Ascending aorta (tissue), 2 donors: ENCODE measurements around the gene ELANE. TPM values are rescaled to one million over a fixed set of nuclear protein-coding genes. Genes with fewer than 3 reads are reported as not detected.

ENCODE experiments used
- DNase-seq, 2 donors: peaks; one replicate each; pipeline ENCODE4 v3.0.0-alpha.2; 2019; ENCODE audit warnings: low spot score in 2 of 2
- H3K27ac ChIP-seq, 2 donors: fragments of 200-600 bp; sonication (generic); one replicate each; pipeline ENCODE4 v1.5.1; 2016 to 2017; ENCODE audit warnings: mild to moderate bottlenecking in 1 of 2
- H3K27me3 ChIP-seq: fragments of 200-600 bp; sonication (generic); one replicate; pipeline ENCODE4 v1.5.1; 2017
- H3K36me3 ChIP-seq, 2 donors: fragments of 200-600 bp; sonication (generic); one replicate each; pipeline ENCODE4 v1.5.1; 2016
- H3K4me1 ChIP-seq, 2 donors: fragments of 200-600 bp; sonication (generic); one replicate each; pipeline ENCODE4 v1.5.1; 2016 to 2017; ENCODE audit warnings: mild to moderate bottlenecking in 1 of 2
- H3K4me3 ChIP-seq, 2 donors: fragments of 200-600 bp; sonication (generic); one replicate each; pipeline ENCODE4 v1.5.1; 2016 to 2017; ENCODE audit warnings: mild to moderate bottlenecking in 1 of 2
- H3K9me3 ChIP-seq, 2 donors: fragments of 200-600 bp; sonication (generic); one replicate each; pipeline ENCODE4 v1.5.1; 2016
- intact Hi-C: fragments of 100-400 bp; cut with DNase I; formaldehyde crosslinking; loops from one replicate; pipeline ENCODE4 v1.15.1; 2023
- total RNA-seq: library from RNA; depleted of rRNA; stranded (reverse); fragments of >200 nt; gene quantifications from one replicate; pipeline ENCODE4 v1.1.0, GENCODE V29; 2016
- TF ChIP-seq, protein P1 (sequence below), 3 experiments: fragments of 200-600 bp in 2 of 3; fragments of 450-650 bp in 1 of 3; sonication (generic) in 2 of 3; IDR thresholded peaks; one replicate each; pipeline ENCODE4 v1.5.1; 2016 to 2019; ENCODE audit warnings: antibody characterized with exemption in 3 of 3, mild to moderate bottlenecking in 1 of 3, moderate library complexity in 1 of 3

Gene ELANE
- total RNA-seq, 1 donor from 2014 or later = not detected

- intact Hi-C loops = no loop called here
These were observed 41.8 kb upstream of the ELANE start for GRCh38 chr19:810077-810855.

DNA sequence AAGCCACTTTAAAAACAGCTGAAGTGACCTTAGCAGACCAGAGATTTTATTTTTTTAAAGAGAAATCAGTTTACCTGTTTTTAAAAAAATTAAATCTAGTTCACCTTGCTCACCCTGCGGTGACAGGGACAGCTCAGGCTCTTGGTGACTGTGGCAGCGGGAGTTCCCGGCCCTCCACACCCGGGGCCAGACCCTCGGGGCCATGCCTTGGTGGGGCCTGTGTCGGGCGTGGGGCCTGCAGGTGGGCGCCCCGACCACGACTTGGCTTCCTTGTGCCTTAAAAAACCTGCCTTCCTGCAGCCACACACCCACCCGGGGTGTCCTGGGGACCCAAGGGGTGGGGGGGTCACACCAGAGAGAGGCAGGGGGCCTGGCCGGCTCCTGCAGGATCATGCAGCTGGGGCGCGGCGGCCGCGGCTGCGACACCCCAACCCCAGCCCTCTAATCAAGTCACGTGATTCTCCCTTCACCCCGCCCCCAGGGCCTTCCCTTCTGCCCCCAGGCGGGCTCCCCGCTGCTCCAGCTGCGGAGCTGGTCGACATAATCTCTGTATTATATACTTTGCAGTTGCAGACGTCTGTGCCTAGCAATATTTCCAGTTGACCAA lies 41.1 kb upstream of the ELANE start:
- intact Hi-C loops = no loop called here
- Histone ChIP-seq H3K27ac (no peak overlapping the region), H3K27me3 (no peaks in the 10 kb centered on the region), H3K4me3 (no peak overlapping the region), H3K9me3 (no peaks in the 10 kb centered on the region), H3K4me1 (no peaks in the 10 kb centered on the region), H3K36me3 (peaks cover 62 to 73% of the 10 kb centered on the region in 2 donors)
- DNase-seq = no peak
- TF ChIP-seq, protein P1, sequence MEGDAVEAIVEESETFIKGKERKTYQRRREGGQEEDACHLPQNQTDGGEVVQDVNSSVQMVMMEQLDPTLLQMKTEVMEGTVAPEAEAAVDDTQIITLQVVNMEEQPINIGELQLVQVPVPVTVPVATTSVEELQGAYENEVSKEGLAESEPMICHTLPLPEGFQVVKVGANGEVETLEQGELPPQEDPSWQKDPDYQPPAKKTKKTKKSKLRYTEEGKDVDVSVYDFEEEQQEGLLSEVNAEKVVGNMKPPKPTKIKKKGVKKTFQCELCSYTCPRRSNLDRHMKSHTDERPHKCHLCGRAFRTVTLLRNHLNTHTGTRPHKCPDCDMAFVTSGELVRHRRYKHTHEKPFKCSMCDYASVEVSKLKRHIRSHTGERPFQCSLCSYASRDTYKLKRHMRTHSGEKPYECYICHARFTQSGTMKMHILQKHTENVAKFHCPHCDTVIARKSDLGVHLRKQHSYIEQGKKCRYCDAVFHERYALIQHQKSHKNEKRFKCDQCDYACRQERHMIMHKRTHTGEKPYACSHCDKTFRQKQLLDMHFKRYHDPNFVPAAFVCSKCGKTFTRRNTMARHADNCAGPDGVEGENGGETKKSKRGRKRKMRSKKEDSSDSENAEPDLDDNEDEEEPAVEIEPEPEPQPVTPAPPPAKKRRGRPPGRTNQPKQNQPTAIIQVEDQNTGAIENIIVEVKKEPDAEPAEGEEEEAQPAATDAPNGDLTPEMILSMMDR (IDR thresholded peaks at IDR 0.05) = no peak

More at GRCh38 chr19:810077-810855, 41.8 kb upstream of the ELANE start:
- H3K4me3 ChIP-seq = no peak overlapping the region
- no peak overlapping the region for H3K27ac ChIP-seq
- TF ChIP-seq, protein P1 (IDR thresholded peaks at IDR 0.05) = no peak
- H3K36me3 ChIP-seq = peaks cover 70 to 80% of the 10 kb centered on the region in 2 donors
- DNase-seq = no peak
- H3K27me3 ChIP-seq = no peaks in the 10 kb centered on the region
- no peaks in the 10 kb centered on the region for H3K9me3 ChIP-seq
- no peaks in the 10 kb centered on the region for H3K4me1 ChIP-seq

- TF ChIP-seq, protein P1 (IDR thresholded peaks at IDR 0.05) = no peak
- no peak overlapping the region for H3K4me3 ChIP-seq
- H3K27ac ChIP-seq = no peak overlapping the region
- no peaks in the 10 kb centered on the region for H3K9me3 ChIP-seq
- H3K27me3 ChIP-seq = no peaks in the 10 kb centered on the region
- no peaks in the 10 kb centered on the region for H3K4me1 ChIP-seq
- intact Hi-C loops = no loop called here
- DNase-seq = no peak
- peaks cover 57 to 67% of the 10 kb centered on the region in 2 donors for H3K36me3 ChIP-seq
These were observed 40.5 kb upstream of the ELANE start for GRCh38 chr19:811506-812048.

DNA sequence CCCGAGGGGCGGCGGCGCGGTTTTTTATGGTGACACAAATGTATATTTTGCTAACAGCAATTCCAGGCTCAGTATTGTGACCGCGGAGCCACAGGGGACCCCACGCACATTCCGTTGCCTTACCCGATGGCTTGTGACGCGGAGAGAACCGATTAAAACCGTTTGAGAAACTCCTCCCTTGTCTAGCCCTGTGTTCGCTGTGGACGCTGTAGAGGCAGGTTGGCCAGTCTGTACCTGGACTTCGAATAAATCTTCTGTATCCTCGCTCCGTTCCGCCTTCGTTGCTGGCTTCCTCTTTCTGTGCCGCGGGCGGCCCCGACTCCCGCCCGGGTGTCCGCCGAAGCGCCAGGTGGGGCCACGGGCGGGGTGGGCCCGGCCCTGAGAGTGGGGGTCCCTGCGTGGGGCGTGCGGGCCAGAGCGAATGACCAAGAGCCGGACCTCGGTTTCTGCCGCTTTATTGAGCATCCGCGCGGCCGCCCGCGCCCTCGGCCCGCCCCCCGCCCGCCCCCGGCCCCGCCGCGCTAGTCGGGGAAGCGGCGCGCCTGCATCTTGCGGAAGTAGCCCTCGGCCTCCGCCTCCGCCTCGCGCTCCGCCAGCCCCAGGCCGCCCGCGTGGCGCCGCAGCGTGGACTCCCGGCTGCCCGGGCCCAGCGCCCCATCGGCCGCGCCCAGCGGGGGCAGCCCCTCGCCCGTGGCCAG lies 39.9 kb upstream of the ELANE start:
- H3K27ac ChIP-seq = no peak overlapping the region
- H3K36me3 ChIP-seq = peaks cover 50 to 61% of the 10 kb centered on the region in 2 donors
- no peak for DNase-seq
- H3K9me3 ChIP-seq = no peaks in the 10 kb centered on the region
- no peak overlapping the region for H3K4me3 ChIP-seq
- no peaks in the 10 kb centered on the region for H3K4me1 ChIP-seq
- no peaks in the 10 kb centered on the region for H3K27me3 ChIP-seq
- TF ChIP-seq, protein P1 (IDR thresholded peaks at IDR 0.05) = no peak
- intact Hi-C loops = no loop called here

DNA sequence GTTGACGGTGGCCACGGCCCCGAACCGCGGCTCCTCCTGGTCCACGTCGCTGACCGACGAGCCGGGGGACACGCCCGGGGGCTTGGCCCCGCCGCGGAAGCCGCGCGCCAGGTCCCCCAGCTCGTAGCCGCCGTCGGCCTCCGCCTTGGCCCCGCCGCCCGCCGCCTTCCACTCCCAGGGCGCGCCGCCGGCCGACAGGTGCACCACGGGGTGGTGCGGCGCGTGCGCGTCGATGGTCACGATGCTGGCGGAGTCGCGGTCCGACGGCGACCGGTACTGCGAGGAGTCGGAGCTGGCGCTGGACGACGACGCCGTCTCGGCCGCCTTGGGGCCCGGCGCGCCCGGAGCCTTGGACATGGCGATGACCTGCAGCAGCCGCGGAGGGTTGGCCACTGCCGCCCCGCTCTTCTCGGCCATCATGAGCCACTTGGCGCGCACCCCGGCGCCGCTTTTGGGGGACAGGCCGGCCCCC lies 39.3 kb upstream of the ELANE start:
- TF ChIP-seq, protein P1 (IDR thresholded peaks at IDR 0.05) = no peak
- peaks cover 44 to 55% of the 10 kb centered on the region in 2 donors for H3K36me3 ChIP-seq

More for the DNA sequence above, 39.3 kb upstream of the ELANE start:
- Histone ChIP-seq H3K9me3 (no peaks in the 10 kb centered on the region), H3K27me3 (no peaks in the 10 kb centered on the region), H3K27ac (no peak overlapping the region), H3K4me1 (no peaks in the 10 kb centered on the region), H3K4me3 (no peak overlapping the region)
- DNase-seq = no peak
- intact Hi-C loops = no loop called here
